DOHH2 (cell line): ENCODE data around the gene ARNT2.

Experiments used
- H3F3A ChIP-seq: fragments of 200-600 bp; sonication (generic), shearing (Covaris generic); 2 replicates; pipeline ENCODE4 v1.6.0; 2016; ENCODE audit warnings: antibody characterized with exemption, mild to moderate bottlenecking; ENCODE audit not compliant: control insufficient read depth, insufficient read depth
- H3K27ac ChIP-seq: fragments of 200-600 bp; sonication (generic); 2 replicates; pipeline ENCODE4 v1.5.1; 2014; ENCODE audit warnings: low read depth, mild to moderate bottlenecking, low read length, moderate library complexity
- H3K27me3 ChIP-seq: fragments of 200-600 bp; sonication (generic); 2 replicates; pipeline ENCODE4 v1.6.1; 2014; ENCODE audit warnings: mild to moderate bottlenecking, low read length, mixed read lengths; ENCODE audit not compliant: control insufficient read depth
- H3K36me3 ChIP-seq: fragments of 200-600 bp; sonication (generic); 2 replicates; pipeline ENCODE4 v1.6.1; 2014; ENCODE audit warnings: mild to moderate bottlenecking, low read length, moderate library complexity, mixed read lengths; ENCODE audit not compliant: control insufficient read depth
- H3K4me1 ChIP-seq: fragments of 200-600 bp; sonication (generic); 2 replicates; pipeline ENCODE4 v1.6.1; 2014; ENCODE audit warnings: mild to moderate bottlenecking, low read length, mixed read lengths; ENCODE audit not compliant: control insufficient read depth
- H3K4me2 ChIP-seq: fragments of 200-600 bp; sonication (generic); 2 replicates; pipeline ENCODE4 v1.6.0; 2014; ENCODE audit warnings: mild to moderate bottlenecking, low read length, moderate library complexity
- H3K4me3 ChIP-seq: fragments of 200-600 bp; sonication (generic); 2 replicates; pipeline ENCODE4 v1.5.1; 2014; ENCODE audit warnings: mild to moderate bottlenecking, low read length, mixed read lengths
- H3K79me2 ChIP-seq: fragments of 200-600 bp; sonication (generic); 2 replicates; pipeline ENCODE4 v1.6.1; 2014; ENCODE audit warnings: mild to moderate bottlenecking, low read length, mixed read lengths; ENCODE audit not compliant: control insufficient read depth
- H3K9me2 ChIP-seq: fragments of 200-600 bp; sonication (generic); replicated peaks from 2 replicates; pipeline ENCODE4 v1.6.1; 2014; ENCODE audit warnings: mild to moderate bottlenecking, low read length, mixed read lengths; ENCODE audit not compliant: control insufficient read depth
- H3K9me3 ChIP-seq: fragments of 200-600 bp; sonication (generic); 2 replicates; pipeline ENCODE4 v1.6.1; 2014; ENCODE audit warnings: antibody characterized with exemption, low read length, mixed read lengths; ENCODE audit not compliant: control insufficient read depth, insufficient read depth
- H4K20me1 ChIP-seq: fragments of 200-600 bp; sonication (generic); 2 replicates; pipeline ENCODE4 v1.6.0; 2014; ENCODE audit warnings: low read depth, mild to moderate bottlenecking, antibody characterized with exemption, low read length, moderate library complexity; ENCODE audit not compliant: control insufficient read depth, insufficient read depth
- CTCF ChIP-seq: fragments of 200-600 bp; sonication (generic); IDR thresholded peaks from one replicate; pipeline ENCODE4 v1.5.1; 2014; ENCODE audit warnings: antibody characterized with exemption, mild to moderate bottlenecking, low read depth, low read length; ENCODE audit not compliant: poor library complexity, severe bottlenecking
- EZH2phosphoT487 ChIP-seq: fragments of 200-600 bp; sonication (generic); IDR thresholded peaks from 2 replicates; pipeline ENCODE4 v1.6.1; 2017; ENCODE audit warnings: borderline replicate concordance, mild to moderate bottlenecking, antibody characterized with exemption, low read length, moderate library complexity, mixed read lengths

The ARNT2 gene

GRCh38 chr15:80402339-80402738, 1.8 kb upstream of the ARNT2 start:
- no peaks in the 10 kb centered on the region for H3K36me3 ChIP-seq
- TF ChIP-seq CTCF (no peak), EZH2phosphoT487 (no peak)
- H3K27me3 ChIP-seq, result peaks cover 11% of the 10 kb centered on the region
- H3K4me1 ChIP-seq, result no peaks in the 10 kb centered on the region
- H3K27ac ChIP-seq, result no peak overlapping the region
- no peaks in the 10 kb centered on the region for H3K9me3 ChIP-seq
- H4K20me1 ChIP-seq, result no peaks in the 10 kb centered on the region
- no peak overlapping the region for H3K4me2 ChIP-seq
- no peak overlapping the region for H3K4me3 ChIP-seq
- H3F3A ChIP-seq, result no peaks in the 10 kb centered on the region
- H3K9me2 ChIP-seq, result no peaks in the 10 kb centered on the region
- no peaks in the 10 kb centered on the region for H3K79me2 ChIP-seq

- H3K79me2 ChIP-seq, result no peaks in the 10 kb centered on the region
- H3K4me1 ChIP-seq, result no peaks in the 10 kb centered on the region
These were observed 498 bp upstream of the ARNT2 start for GRCh38 chr15:80403712-80404056.

GRCh38 chr15:80404761-80405553, 775 bp downstream of the ARNT2 start:
- H3K9me3 ChIP-seq, result no peaks in the 10 kb centered on the region
- no peak for TF ChIP-seq EZH2phosphoT487
- no peaks in the 10 kb centered on the region for H3K79me2 ChIP-seq
- no peak overlapping the region for H3K4me2 ChIP-seq
- no peaks in the 10 kb centered on the region for H3K4me1 ChIP-seq
- H3F3A ChIP-seq, result no peaks in the 10 kb centered on the region
- no peak overlapping the region for H3K4me3 ChIP-seq
- no peak overlapping the region for H3K27ac ChIP-seq
- no peaks in the 10 kb centered on the region for H4K20me1 ChIP-seq
- H3K27me3 ChIP-seq, result peaks cover 19% of the 10 kb centered on the region
- no peaks in the 10 kb centered on the region for H3K9me2 ChIP-seq
- no peaks in the 10 kb centered on the region for H3K36me3 ChIP-seq

More at GRCh38 chr15:80403712-80404056, 498 bp upstream of the ARNT2 start:
- Histone ChIP-seq H4K20me1 (no peaks in the 10 kb centered on the region), H3K27me3 (peaks cover 11% of the 10 kb centered on the region), H3K4me2 (no peak overlapping the region), H3K4me3 (no peak overlapping the region), H3K27ac (no peak overlapping the region), H3K9me2 (no peaks in the 10 kb centered on the region), H3K36me3 (no peaks in the 10 kb centered on the region), H3K9me3 (no peaks in the 10 kb centered on the region), H3F3A (no peaks in the 10 kb centered on the region)
- TF ChIP-seq EZH2phosphoT487, result no peak
- TF ChIP-seq CTCF, result no peak

GRCh38 chr15:80405554-80405850, 1.3 kb downstream of the ARNT2 start:
- Histone ChIP-seq H3K4me3 (no peak overlapping the region), H3F3A (no peaks in the 10 kb centered on the region), H3K27me3 (peaks cover 19% of the 10 kb centered on the region), H3K4me1 (no peaks in the 10 kb centered on the region), H3K79me2 (no peaks in the 10 kb centered on the region), H3K4me2 (no peak overlapping the region), H3K9me2 (no peaks in the 10 kb centered on the region), H3K9me3 (no peaks in the 10 kb centered on the region), H3K36me3 (no peaks in the 10 kb centered on the region), H4K20me1 (no peaks in the 10 kb centered on the region), H3K27ac (no peak overlapping the region)
- TF ChIP-seq EZH2phosphoT487 (no peak), CTCF (no peak)
